ENCODE results near the gene LRIG1. TPM values are rescaled to one million over a fixed set of nuclear protein-coding genes. Genes with fewer than 3 reads are reported as not detected.

The LRIG1 gene
- total and polyA plus RNA-seq, 2 experiments from 2014 or later = 8.2 to 13.3 TPM

DNA sequence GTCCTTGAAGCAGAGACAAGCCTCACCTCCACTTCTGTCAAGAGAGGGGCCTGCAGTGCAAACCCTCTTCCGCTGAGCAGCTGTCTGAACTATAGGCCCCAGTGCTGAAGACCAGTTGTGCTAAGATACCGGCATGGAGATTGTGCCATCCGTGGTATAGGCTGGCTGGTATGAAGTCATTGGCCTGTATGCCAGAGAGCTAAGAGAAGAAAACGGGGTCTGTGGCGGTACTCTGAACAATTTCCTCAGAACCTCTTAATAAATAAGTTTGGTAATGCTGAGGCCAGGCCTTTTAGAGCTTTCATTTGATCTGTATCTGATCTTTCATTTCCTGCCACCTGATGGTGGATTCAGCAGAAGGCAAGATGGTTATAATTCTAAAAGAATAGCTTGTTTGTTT, 123.0 kb downstream of the LRIG1 start:
- no peaks in the 10 kb centered on the region for H3K79me2 ChIP-seq
- H4K20me1 ChIP-seq (ENCODE audit: insufficient read depth, poor library complexity, severe bottlenecking) = no peaks in the 10 kb centered on the region
- no peak overlapping the region for H2AFZ ChIP-seq
- H3K9me2 ChIP-seq (replicated peaks; ENCODE audit: insufficient read depth) = no peaks in the 10 kb centered on the region
- TF ChIP-seq EZH2 (IDR thresholded peaks at IDR 0.05; ENCODE audit: borderline replicate concordance) = no peak
- TF ChIP-seq, protein P1, sequence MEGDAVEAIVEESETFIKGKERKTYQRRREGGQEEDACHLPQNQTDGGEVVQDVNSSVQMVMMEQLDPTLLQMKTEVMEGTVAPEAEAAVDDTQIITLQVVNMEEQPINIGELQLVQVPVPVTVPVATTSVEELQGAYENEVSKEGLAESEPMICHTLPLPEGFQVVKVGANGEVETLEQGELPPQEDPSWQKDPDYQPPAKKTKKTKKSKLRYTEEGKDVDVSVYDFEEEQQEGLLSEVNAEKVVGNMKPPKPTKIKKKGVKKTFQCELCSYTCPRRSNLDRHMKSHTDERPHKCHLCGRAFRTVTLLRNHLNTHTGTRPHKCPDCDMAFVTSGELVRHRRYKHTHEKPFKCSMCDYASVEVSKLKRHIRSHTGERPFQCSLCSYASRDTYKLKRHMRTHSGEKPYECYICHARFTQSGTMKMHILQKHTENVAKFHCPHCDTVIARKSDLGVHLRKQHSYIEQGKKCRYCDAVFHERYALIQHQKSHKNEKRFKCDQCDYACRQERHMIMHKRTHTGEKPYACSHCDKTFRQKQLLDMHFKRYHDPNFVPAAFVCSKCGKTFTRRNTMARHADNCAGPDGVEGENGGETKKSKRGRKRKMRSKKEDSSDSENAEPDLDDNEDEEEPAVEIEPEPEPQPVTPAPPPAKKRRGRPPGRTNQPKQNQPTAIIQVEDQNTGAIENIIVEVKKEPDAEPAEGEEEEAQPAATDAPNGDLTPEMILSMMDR (IDR thresholded peaks at IDR 0.05; ENCODE audit: poor library complexity) = no peak
- no peak for TF ChIP-seq EZH2phosphoT487 (IDR thresholded peaks at IDR 0.05; ENCODE audit: low read depth, severe bottlenecking, unreplicated experiment)
- 81% methylated on average over 5 of the region's 5 CpGs for WGBS (ENCODE audit: low lambda C conversion rate, missing lambda C conversion rate)
- H3K4me2 ChIP-seq = no peak overlapping the region
- H3K9me3 ChIP-seq (ENCODE audit: low read depth) = no peaks in the 10 kb centered on the region
- no peak for DNase-seq (ENCODE audit: low spot score)
- H3K4me1 ChIP-seq (ENCODE audit: insufficient read depth) = peaks cover 6% of the 10 kb centered on the region
- H3K27me3 ChIP-seq = no peaks in the 10 kb centered on the region
- no peak overlapping the region for H3K27ac ChIP-seq
- no peak overlapping the region for H3K4me3 ChIP-seq
- no peaks in the 10 kb centered on the region for H3K36me3 ChIP-seq (replicated peaks; ENCODE audit: insufficient read depth, low read depth)

DNA sequence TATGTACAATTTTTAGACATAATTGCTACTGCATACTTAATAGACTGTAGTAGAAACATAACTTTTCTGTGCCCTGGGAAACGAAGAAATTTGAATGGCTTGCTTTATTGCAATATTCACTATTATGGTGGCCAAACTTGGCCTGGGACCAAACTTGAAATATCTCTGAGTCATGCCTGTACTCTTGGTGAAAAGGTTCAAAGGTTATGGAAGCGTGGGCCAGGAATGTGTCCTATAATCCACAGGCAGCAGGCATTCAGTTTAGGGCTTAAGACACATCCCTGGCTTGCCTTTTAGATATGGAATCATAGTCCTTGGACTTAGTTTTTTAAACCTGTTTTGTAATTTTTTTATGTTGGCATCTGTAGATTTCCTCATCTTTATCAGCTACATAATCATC, 124.3 kb downstream of the LRIG1 start:
- Histone ChIP-seq H3K27ac (no peak overlapping the region), H3K36me3 (replicated peaks; ENCODE audit: insufficient read depth, low read depth) (no peaks in the 10 kb centered on the region), H3K9me2 (replicated peaks; ENCODE audit: insufficient read depth) (no peaks in the 10 kb centered on the region), H3K9me3 (ENCODE audit: low read depth) (no peaks in the 10 kb centered on the region), H3K4me3 (no peak overlapping the region), H3K79me2 (no peaks in the 10 kb centered on the region), H4K20me1 (ENCODE audit: insufficient read depth, poor library complexity, severe bottlenecking) (no peaks in the 10 kb centered on the region), H2AFZ (no peak overlapping the region), H3K4me1 (ENCODE audit: insufficient read depth) (peaks cover 6% of the 10 kb centered on the region), H3K4me2 (no peak overlapping the region), H3K27me3 (no peaks in the 10 kb centered on the region)
- peak; percentile 55 for DNase-seq (ENCODE audit: low spot score)
- WGBS (ENCODE audit: low lambda C conversion rate, missing lambda C conversion rate) = 71% methylated on average over 2 of the region's 2 CpGs
- TF ChIP-seq EZH2 (IDR thresholded peaks at IDR 0.05; ENCODE audit: borderline replicate concordance) (no peak), EZH2phosphoT487 (IDR thresholded peaks at IDR 0.05; ENCODE audit: low read depth, severe bottlenecking, unreplicated experiment) (no peak)
- TF ChIP-seq, protein P1 (IDR thresholded peaks at IDR 0.05; ENCODE audit: poor library complexity) = no peak

DNA sequence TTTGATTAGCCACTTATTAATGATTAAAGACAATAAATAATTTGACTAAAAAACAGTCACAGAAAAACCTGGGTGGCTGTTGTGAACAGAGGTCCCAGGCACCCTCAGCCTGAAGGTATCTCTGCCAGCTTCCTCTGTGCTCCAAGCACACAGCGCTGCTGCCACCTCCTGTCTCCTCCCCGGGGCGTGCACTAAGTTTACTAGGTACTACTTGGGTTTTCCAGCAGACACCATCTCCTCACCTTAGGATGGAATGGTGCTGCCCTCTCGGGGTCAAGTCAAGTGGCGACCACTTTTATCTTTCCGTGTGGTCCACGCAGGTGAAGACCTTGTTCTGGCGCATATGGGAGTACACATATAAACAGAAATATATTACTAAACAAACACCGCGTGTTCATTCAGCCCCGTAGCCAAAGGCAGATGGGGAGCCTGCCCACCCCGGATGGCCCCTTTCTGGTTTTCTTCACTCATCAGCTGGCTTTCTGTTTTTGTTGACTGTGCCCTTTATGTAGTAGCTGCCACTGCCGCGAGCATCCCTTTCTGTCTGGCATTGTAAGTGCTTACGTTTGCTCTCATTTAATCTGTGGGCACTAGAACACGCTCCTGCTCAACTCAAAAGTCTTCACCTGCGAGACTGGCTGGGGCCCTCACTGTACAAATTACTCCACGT, 128.0 kb downstream of the LRIG1 start:
- peak; percentile 47 for DNase-seq (ENCODE audit: low spot score)
- WGBS (ENCODE audit: low lambda C conversion rate, missing lambda C conversion rate) = 63% methylated on average over 18 of the region's 18 CpGs
- H3K4me3 ChIP-seq = no peak overlapping the region
- no peaks in the 10 kb centered on the region for H3K9me3 ChIP-seq (ENCODE audit: low read depth)
- H3K27me3 ChIP-seq = no peaks in the 10 kb centered on the region
- H3K79me2 ChIP-seq = no peaks in the 10 kb centered on the region
- no peak overlapping the region for H2AFZ ChIP-seq
- no peaks in the 10 kb centered on the region for H4K20me1 ChIP-seq (ENCODE audit: insufficient read depth, poor library complexity, severe bottlenecking)
- peaks cover 6% of the 10 kb centered on the region for H3K4me1 ChIP-seq (ENCODE audit: insufficient read depth)
- no peaks in the 10 kb centered on the region for H3K36me3 ChIP-seq (replicated peaks; ENCODE audit: insufficient read depth, low read depth)
- no peak overlapping the region for H3K27ac ChIP-seq
- TF ChIP-seq EZH2 (IDR thresholded peaks at IDR 0.05; ENCODE audit: borderline replicate concordance) (no peak), EZH2phosphoT487 (IDR thresholded peaks at IDR 0.05; ENCODE audit: low read depth, severe bottlenecking, unreplicated experiment) (no peak)
- TF ChIP-seq, protein P1 (IDR thresholded peaks at IDR 0.05; ENCODE audit: poor library complexity) = peak; percentile 35
- H3K4me2 ChIP-seq = no peak overlapping the region
- no peaks in the 10 kb centered on the region for H3K9me2 ChIP-seq (replicated peaks; ENCODE audit: insufficient read depth)
